Vagina (tissue), 2 donors: Measurements from ENCODE around the gene ATG9B. TPM values are rescaled to one million over a fixed set of nuclear protein-coding genes. Genes with fewer than 3 reads are reported as not detected.

Experiments used
- DNase-seq, 2 donors: peaks; one replicate each; pipeline ENCODE4 v3.0.0-alpha.2; 2017; ENCODE audit errors: extremely low spot score in 2 of 2
- H3K27ac ChIP-seq: fragments of 200-600 bp; sonication (generic); one replicate; pipeline ENCODE4 v1.5.1; 2019
- H3K27me3 ChIP-seq: fragments of 200-600 bp; sonication (generic); one replicate; pipeline ENCODE4 v1.5.1; 2019
- H3K36me3 ChIP-seq, 2 donors: fragments of 200-600 bp; sonication (generic); one replicate each; pipeline ENCODE4 v1.5.1; 2017 to 2019
- H3K4me1 ChIP-seq: fragments of 200-600 bp; sonication (generic); one replicate; pipeline ENCODE4 v1.5.1; 2019
- H3K4me3 ChIP-seq, 2 donors: fragments of 200-600 bp; sonication (generic); 1 replicate in 1 of 2; 2 replicates in 1 of 2; pipeline ENCODE4 v1.5.1; 2016 to 2019
- H3K9me3 ChIP-seq: fragments of 200-600 bp; sonication (generic); one replicate; pipeline ENCODE4 v1.5.1; 2019
- POLR2A ChIP-seq, 2 donors: fragments of 450-650 bp; IDR thresholded peaks; one replicate each; pipeline ENCODE4 v1.6.1; 2017; ENCODE audit warnings: antibody characterized with exemption in 2 of 2, mild to moderate bottlenecking in 2 of 2, moderate library complexity in 2 of 2
- POLR2AphosphoS5 ChIP-seq, 2 donors: sonication (generic); formaldehyde crosslinking; IDR thresholded peaks; one replicate each; pipeline ENCODE4 v1.9.0; 2017; ENCODE audit warnings: antibody characterized with exemption in 2 of 2, mild to moderate bottlenecking in 2 of 2, low read depth in 1 of 2; ENCODE audit not compliant: insufficient read depth in 1 of 2
- intact Hi-C: fragments of 100-400 bp; cut with DNase I; formaldehyde crosslinking; loops from one replicate; pipeline ENCODE4 v1.15.1; 2023
- total RNA-seq: library from RNA; depleted of rRNA; stranded (reverse); fragments of >200 nt; gene quantifications from one replicate; pipeline ENCODE4 v1.2.3, GENCODE V29; 2016
- TF ChIP-seq, protein P1 (sequence below), 3 experiments: fragments of 450-650 bp in 2 of 3; fragments of 200-600 bp in 1 of 3; sonication (generic) in 1 of 3; IDR thresholded peaks; one replicate each; pipeline ENCODE4 v1.5.1; 2017 to 2019; ENCODE audit warnings: antibody characterized with exemption in 3 of 3, mild to moderate bottlenecking in 2 of 3, moderate library complexity in 2 of 3

Gene ATG9B
- total RNA-seq, 1 donor from 2014 or later: 34.1 TPM

DNA sequence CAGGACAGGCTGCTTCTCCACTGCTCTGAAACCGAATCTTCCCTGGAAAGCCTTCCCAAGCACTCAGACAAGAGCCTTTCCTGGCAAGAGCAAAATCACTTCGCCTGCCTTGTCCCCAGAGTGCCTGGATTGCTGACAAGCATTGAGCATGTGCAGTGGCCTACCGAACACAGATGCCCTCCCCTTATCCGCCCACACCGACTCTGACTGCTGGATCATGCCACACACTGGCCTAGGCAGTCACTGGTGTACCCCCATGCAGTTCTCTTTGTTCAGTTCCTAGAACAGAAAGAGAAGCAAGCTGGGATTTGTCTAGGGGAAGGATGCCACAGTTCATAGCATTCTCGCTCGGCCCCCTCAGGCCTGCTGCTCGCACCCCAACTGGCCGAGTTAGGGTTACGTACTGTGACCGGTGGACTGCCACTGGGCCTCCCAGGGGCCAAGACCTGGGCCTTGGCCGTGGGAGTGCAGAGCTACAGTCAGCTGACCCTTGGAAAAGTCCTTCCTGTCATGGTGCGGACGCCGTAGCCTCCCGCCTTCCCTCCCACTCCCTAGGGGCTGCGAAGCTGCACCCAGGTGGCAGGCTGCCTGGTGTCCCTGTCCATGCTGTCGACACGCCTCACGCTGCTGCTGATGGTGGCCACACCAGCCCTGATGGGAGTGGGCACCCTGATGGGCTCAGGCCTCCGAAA is 10.9 kb upstream of the ATG9B start:
- TF ChIP-seq POLR2A (IDR thresholded peaks at IDR 0.05): no peak
- Histone ChIP-seq H3K27ac (no peak overlapping the region), H3K4me3 (no peak overlapping the region), H3K4me1 (peaks cover 20% of the 10 kb centered on the region), H3K36me3 (peaks cover 0 to 33% of the 10 kb centered on the region in 2 donors), H3K27me3 (no peaks in the 10 kb centered on the region), H3K9me3 (no peaks in the 10 kb centered on the region)
- no peak for DNase-seq
- intact Hi-C loops: no loop called here

DNA sequence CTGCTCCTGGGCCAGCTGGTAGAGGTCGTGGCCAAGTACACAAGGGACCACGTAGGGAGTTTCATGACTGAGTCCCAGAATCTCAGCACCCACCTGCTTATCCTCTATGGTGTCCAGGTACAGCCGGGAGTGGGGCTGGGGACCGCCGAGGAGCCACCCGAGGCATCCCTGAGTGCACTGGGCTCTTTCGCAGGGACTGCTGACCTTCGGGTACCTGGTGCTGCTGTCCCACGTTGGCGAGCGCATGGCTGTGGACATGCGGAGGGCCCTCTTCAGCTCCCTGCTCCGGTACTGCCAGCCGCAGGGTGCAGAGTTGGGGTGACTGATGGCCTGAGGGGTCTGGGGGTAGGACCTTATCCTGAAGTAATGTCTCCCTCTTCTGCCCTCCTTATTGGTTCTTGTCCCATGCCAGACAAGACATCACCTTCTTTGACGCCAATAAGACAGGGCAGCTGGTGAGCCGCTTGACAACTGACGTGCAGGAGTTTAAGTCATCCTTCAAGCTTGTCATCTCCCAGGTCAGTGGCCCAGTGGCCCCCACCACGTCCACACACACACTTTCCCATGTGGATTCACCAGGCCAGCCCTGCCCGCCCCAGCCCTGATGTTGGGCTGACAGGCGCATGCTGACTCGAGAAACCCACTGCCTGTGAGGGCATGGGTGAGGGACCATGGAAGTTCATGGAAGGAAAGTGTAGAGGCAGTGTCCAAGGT is 10.2 kb upstream of the ATG9B start:
- no peak for TF ChIP-seq POLR2AphosphoS5 (IDR thresholded peaks at IDR 0.05; ENCODE audit: insufficient read depth in 1 of 2, low read depth in 1 of 2)
- TF ChIP-seq POLR2A (IDR thresholded peaks at IDR 0.05): no peak
- TF ChIP-seq, protein P1, sequence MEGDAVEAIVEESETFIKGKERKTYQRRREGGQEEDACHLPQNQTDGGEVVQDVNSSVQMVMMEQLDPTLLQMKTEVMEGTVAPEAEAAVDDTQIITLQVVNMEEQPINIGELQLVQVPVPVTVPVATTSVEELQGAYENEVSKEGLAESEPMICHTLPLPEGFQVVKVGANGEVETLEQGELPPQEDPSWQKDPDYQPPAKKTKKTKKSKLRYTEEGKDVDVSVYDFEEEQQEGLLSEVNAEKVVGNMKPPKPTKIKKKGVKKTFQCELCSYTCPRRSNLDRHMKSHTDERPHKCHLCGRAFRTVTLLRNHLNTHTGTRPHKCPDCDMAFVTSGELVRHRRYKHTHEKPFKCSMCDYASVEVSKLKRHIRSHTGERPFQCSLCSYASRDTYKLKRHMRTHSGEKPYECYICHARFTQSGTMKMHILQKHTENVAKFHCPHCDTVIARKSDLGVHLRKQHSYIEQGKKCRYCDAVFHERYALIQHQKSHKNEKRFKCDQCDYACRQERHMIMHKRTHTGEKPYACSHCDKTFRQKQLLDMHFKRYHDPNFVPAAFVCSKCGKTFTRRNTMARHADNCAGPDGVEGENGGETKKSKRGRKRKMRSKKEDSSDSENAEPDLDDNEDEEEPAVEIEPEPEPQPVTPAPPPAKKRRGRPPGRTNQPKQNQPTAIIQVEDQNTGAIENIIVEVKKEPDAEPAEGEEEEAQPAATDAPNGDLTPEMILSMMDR (IDR thresholded peaks at IDR 0.05): no peak
- no peak overlapping the region for H3K27ac ChIP-seq
- peaks cover 17% of the 10 kb centered on the region for H3K4me1 ChIP-seq
- no peak for DNase-seq
- no peak overlapping the region for H3K4me3 ChIP-seq
- no peaks in the 10 kb centered on the region for H3K27me3 ChIP-seq
- peaks cover 0 to 33% of the 10 kb centered on the region in 2 donors for H3K36me3 ChIP-seq
- intact Hi-C loops: no loop called here
- no peaks in the 10 kb centered on the region for H3K9me3 ChIP-seq

DNA sequence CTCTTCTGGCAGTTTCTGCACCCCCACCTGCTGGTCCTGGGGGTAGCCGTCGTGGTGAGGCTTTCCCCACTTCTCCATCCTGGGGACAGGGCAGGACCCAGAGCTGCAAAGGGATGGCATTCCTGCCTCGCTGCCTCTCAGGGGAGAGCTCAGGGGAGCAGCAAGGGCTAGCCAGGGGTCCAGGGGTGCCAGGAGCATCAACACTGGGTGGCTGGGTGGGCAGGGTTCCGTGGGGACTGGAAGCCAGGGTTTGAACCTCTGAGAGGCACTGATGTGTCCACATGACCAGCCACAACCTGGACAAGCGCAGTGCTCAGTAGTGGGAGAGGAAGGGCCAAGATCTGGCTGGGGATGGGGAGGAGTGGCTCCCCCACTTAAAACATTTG is 9.6 kb upstream of the ATG9B start:
- H3K27ac ChIP-seq: no peak overlapping the region
- intact Hi-C loops: no loop called here
- no peak overlapping the region for H3K4me3 ChIP-seq
- H3K36me3 ChIP-seq: peaks cover 0 to 33% of the 10 kb centered on the region in 2 donors
- no peak for DNase-seq
- TF ChIP-seq, protein P1 (IDR thresholded peaks at IDR 0.05): no peak
- TF ChIP-seq POLR2AphosphoS5 (IDR thresholded peaks at IDR 0.05; ENCODE audit: insufficient read depth in 1 of 2, low read depth in 1 of 2) (no peak), POLR2A (IDR thresholded peaks at IDR 0.05) (no peak)
- H3K27me3 ChIP-seq: no peaks in the 10 kb centered on the region
- H3K9me3 ChIP-seq: no peaks in the 10 kb centered on the region
- H3K4me1 ChIP-seq: peaks cover 17% of the 10 kb centered on the region

GRCh38 chr7:151032936-151033863 is 8.9 kb upstream of the ATG9B start:
- no peak overlapping the region for H3K4me3 ChIP-seq
- peaks cover 13% of the 10 kb centered on the region for H3K4me1 ChIP-seq
- no peaks in the 10 kb centered on the region for H3K27me3 ChIP-seq
- no peaks in the 10 kb centered on the region for H3K9me3 ChIP-seq
- peaks cover 0 to 33% of the 10 kb centered on the region in 2 donors for H3K36me3 ChIP-seq
- TF ChIP-seq POLR2AphosphoS5 (IDR thresholded peaks at IDR 0.05; ENCODE audit: insufficient read depth in 1 of 2, low read depth in 1 of 2) (no peak), POLR2A (IDR thresholded peaks at IDR 0.05) (no peak)
- TF ChIP-seq, protein P1 (IDR thresholded peaks at IDR 0.05): no peak
- DNase-seq: no peak
- H3K27ac ChIP-seq: no peak overlapping the region
- intact Hi-C loops: no loop called here

GRCh38 chr7:151031011-151031410 is 6.7 kb upstream of the ATG9B start:
- TF ChIP-seq POLR2AphosphoS5 (IDR thresholded peaks at IDR 0.05; ENCODE audit: insufficient read depth in 1 of 2, low read depth in 1 of 2): no peak
- TF ChIP-seq, protein P1 (IDR thresholded peaks at IDR 0.05): no peak
- no peak for TF ChIP-seq POLR2A (IDR thresholded peaks at IDR 0.05)
- Histone ChIP-seq H3K4me1 (peaks cover 21% of the 10 kb centered on the region), H3K9me3 (no peaks in the 10 kb centered on the region), H3K27ac (no peak overlapping the region), H3K27me3 (no peaks in the 10 kb centered on the region), H3K36me3 (peaks cover 0 to 23% of the 10 kb centered on the region in 2 donors), H3K4me3 (no peak overlapping the region)
- no peak for DNase-seq
- intact Hi-C loops: no loop called here
